ENCODE results near the gene FAM110A.

DNA sequence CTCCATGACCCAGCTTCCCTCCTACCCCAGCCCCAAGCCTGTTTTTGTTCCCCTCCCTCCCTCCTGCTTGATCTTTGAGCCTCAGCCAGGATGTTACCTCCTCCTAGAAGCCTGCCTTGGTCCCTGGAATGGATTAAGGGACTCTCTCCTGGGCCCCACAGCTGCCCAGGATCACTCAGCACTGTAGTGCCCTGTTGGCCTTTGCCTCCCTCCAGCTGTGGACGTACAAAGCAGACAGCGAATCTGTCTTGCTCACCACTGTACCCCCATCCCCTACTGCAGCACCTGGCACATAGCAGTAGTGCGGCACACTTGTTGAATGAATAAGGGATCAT, 11.8 kb upstream of the FAM110A start:
- TF ChIP-seq SP1 (IDR thresholded peaks at IDR 0.05) (no peak), SUZ12 (IDR thresholded peaks at IDR 0.05) (no peak), LEF1 (IDR thresholded peaks at IDR 0.05; ENCODE audit: borderline replicate concordance) (no peak), BHLHE40 (IDR thresholded peaks at IDR 0.05; ENCODE audit: borderline replicate concordance) (no peak), HDGF (IDR thresholded peaks at IDR 0.05; ENCODE audit: borderline replicate concordance) (no peak), ELF4 (IDR thresholded peaks at IDR 0.05) (no peak), FOXM1 (IDR thresholded peaks at IDR 0.05; ENCODE audit: borderline replicate concordance) (no peak), FOXA1 (IDR thresholded peaks at IDR 0.05) (no peak), NFRKB (IDR thresholded peaks at IDR 0.05) (no peak), FOXK2 (IDR thresholded peaks at IDR 0.05) (no peak)
- TF ChIP-seq, protein P1, sequence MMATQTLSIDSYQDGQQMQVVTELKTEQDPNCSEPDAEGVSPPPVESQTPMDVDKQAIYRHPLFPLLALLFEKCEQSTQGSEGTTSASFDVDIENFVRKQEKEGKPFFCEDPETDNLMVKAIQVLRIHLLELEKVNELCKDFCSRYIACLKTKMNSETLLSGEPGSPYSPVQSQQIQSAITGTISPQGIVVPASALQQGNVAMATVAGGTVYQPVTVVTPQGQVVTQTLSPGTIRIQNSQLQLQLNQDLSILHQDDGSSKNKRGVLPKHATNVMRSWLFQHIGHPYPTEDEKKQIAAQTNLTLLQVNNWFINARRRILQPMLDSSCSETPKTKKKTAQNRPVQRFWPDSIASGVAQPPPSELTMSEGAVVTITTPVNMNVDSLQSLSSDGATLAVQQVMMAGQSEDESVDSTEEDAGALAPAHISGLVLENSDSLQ (IDR thresholded peaks at IDR 0.05), result no peak

Data from HEK293T (cell line).